Uterus (tissue), 4 donors: ENCODE measurements around the gene LDLRAD2. TPM values are rescaled to one million over a fixed set of nuclear protein-coding genes. Genes with fewer than 3 reads are reported as not detected.

Experiments
- DNase-seq, 2 donors: peaks; one replicate each; pipeline ENCODE4 v3.0.0-alpha.2; 2019 to 2020
- H3K27ac ChIP-seq, 2 donors: fragments of 200-600 bp; sonication (generic); 1 replicate in 1 of 2; 2 replicates in 1 of 2; pipeline ENCODE4 v1.5.1; 2016 to 2018
- H3K27me3 ChIP-seq, 2 donors: fragments of 200-600 bp; sonication (generic); one replicate each; pipeline ENCODE4 v1.5.1; 2018 to 2019; ENCODE audit warnings: control low read depth in 1 of 2
- H3K36me3 ChIP-seq, 2 donors: fragments of 200-600 bp; sonication (generic); one replicate each; pipeline ENCODE4 v1.5.1; 2019; ENCODE audit warnings: control low read depth in 1 of 2
- H3K4me1 ChIP-seq, 2 donors: fragments of 200-600 bp; sonication (generic); one replicate each; pipeline ENCODE4 v1.5.1; 2018 to 2019; ENCODE audit warnings: control low read depth in 1 of 2
- H3K4me3 ChIP-seq, 2 donors: fragments of 200-600 bp; sonication (generic); 1 replicate in 1 of 2; 2 replicates in 1 of 2; pipeline ENCODE4 v1.5.1; 2018 to 2019; ENCODE audit warnings: mild to moderate bottlenecking in 1 of 2
- H3K9me3 ChIP-seq, 2 donors: fragments of 200-600 bp; sonication (generic); one replicate each; pipeline ENCODE4 v1.5.1; 2019; ENCODE audit warnings: control low read depth in 1 of 2
- POLR2A ChIP-seq, 2 donors: fragments of 450-650 bp; IDR thresholded peaks; one replicate each; pipeline ENCODE4 v1.6.1; 2016; ENCODE audit warnings: antibody characterized with exemption in 2 of 2, mild to moderate bottlenecking in 1 of 2, moderate library complexity in 1 of 2
- intact Hi-C: fragments of 100-400 bp; cut with DNase I; formaldehyde crosslinking; loops from one replicate; pipeline ENCODE4 v1.15.1; 2023; ENCODE audit warnings: low total_unique reads
- total RNA-seq, 4 donors: library from RNA; depleted of rRNA in 3 of 4; stranded (reverse); fragments of >200 nt in 3 of 4; gene quantifications; one replicate each; pipeline versions ENCODE4 v1.1.0 to v1.2.4, GENCODE V29; 2014 to 2023
- TF ChIP-seq, protein P1 (sequence below), 4 experiments: fragments of 200-600 bp in 2 of 4; fragments of 450-650 bp in 2 of 4; sonication (generic) in 2 of 4; IDR thresholded peaks; one replicate each; pipeline ENCODE4 v1.5.1; 2016 to 2019; ENCODE audit warnings: antibody characterized with exemption in 4 of 4, mild to moderate bottlenecking in 2 of 4, moderate library complexity in 1 of 4
- donor health status: DM: yes; HTN: yes; CAD: no.

The LDLRAD2 gene
- total RNA-seq, 4 donors from 2014 or later, result 0.48 TPM; not detected in 3

DNA sequence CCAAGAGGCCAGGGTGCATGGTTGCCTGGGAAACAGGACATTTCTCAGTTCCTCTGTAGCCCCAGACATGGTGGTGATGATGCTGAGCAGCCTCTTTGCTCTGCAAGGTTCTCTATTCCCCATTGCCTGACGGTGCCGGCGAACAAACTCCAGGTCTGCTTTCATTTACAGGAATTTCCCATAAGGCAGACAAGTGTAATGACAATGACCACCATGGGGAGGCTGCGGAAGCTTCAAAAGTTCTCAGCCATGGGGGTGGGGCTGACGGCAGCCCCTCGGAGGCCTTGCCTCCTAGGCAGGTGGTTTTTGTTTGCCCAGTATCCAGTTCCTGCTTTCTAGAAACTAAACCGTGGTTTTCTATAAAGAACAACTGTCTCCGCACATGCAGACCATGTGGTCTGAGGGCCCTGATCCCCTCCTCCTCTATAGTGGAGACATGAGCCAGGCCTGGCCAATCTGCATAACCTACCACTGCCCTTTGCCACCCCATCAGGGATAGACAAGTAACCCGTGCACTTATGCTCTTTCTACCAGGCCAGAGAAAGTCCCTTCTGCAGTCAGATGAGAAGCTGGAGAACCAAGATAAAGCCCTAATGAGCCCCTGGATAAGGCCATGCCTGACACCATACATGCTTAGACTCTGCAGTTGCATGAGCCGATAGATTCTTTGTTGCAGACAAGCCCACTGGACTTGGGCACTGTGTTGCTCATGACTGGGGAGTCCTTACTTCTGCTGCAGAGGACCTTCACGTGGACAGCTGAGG lies 54.1 kb downstream of the LDLRAD2 start:
- no peak for DNase-seq
- Histone ChIP-seq H3K27me3 (no peaks in the 10 kb centered on the region), H3K4me3 (no peak overlapping the region), H3K36me3 (no peaks in the 10 kb centered on the region), H3K9me3 (no peaks in the 10 kb centered on the region), H3K4me1 (peaks cover 0 to 7% of the 10 kb centered on the region in 2 donors), H3K27ac (no peak overlapping the region)
- intact Hi-C loops, result loop anchor here (10.0 kb wide), 1 partner anchor 99 kb away; no protein-coding TSS in a partner anchor
- TF ChIP-seq, protein P1, sequence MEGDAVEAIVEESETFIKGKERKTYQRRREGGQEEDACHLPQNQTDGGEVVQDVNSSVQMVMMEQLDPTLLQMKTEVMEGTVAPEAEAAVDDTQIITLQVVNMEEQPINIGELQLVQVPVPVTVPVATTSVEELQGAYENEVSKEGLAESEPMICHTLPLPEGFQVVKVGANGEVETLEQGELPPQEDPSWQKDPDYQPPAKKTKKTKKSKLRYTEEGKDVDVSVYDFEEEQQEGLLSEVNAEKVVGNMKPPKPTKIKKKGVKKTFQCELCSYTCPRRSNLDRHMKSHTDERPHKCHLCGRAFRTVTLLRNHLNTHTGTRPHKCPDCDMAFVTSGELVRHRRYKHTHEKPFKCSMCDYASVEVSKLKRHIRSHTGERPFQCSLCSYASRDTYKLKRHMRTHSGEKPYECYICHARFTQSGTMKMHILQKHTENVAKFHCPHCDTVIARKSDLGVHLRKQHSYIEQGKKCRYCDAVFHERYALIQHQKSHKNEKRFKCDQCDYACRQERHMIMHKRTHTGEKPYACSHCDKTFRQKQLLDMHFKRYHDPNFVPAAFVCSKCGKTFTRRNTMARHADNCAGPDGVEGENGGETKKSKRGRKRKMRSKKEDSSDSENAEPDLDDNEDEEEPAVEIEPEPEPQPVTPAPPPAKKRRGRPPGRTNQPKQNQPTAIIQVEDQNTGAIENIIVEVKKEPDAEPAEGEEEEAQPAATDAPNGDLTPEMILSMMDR (IDR thresholded peaks at IDR 0.05), result no peak
- no peak for TF ChIP-seq POLR2A (IDR thresholded peaks at IDR 0.05)

- Histone ChIP-seq H3K9me3 (no peaks in the 10 kb centered on the region), H3K4me3 (no peak overlapping the region), H3K4me1 (peaks cover 0 to 7% of the 10 kb centered on the region in 2 donors), H3K27ac (no peak overlapping the region), H3K27me3 (no peaks in the 10 kb centered on the region), H3K36me3 (no peaks in the 10 kb centered on the region)
- TF ChIP-seq POLR2A (IDR thresholded peaks at IDR 0.05), result no peak
- TF ChIP-seq, protein P1 (IDR thresholded peaks at IDR 0.05), result no peak
- no peak for DNase-seq
- intact Hi-C loops, result loop anchor here (10.0 kb wide), 1 partner anchor 98 kb away; no protein-coding TSS in a partner anchor
Observed at GRCh38 chr1:21866707-21867043, 54.6 kb downstream of the LDLRAD2 start.

- DNase-seq, result no peak
- intact Hi-C loops, result loop anchor here (10.0 kb wide), 1 partner anchor 97 kb away; no protein-coding TSS in a partner anchor
- Histone ChIP-seq H3K36me3 (no peaks in the 10 kb centered on the region), H3K4me1 (peaks cover 0 to 7% of the 10 kb centered on the region in 2 donors), H3K27me3 (no peaks in the 10 kb centered on the region), H3K27ac (no peak overlapping the region), H3K4me3 (no peak overlapping the region), H3K9me3 (no peaks in the 10 kb centered on the region)
- TF ChIP-seq POLR2A (IDR thresholded peaks at IDR 0.05), result no peak
- TF ChIP-seq, protein P1 (IDR thresholded peaks at IDR 0.05), result no peak
Observed at GRCh38 chr1:21867451-21867996, 55.5 kb downstream of the LDLRAD2 start.

DNA sequence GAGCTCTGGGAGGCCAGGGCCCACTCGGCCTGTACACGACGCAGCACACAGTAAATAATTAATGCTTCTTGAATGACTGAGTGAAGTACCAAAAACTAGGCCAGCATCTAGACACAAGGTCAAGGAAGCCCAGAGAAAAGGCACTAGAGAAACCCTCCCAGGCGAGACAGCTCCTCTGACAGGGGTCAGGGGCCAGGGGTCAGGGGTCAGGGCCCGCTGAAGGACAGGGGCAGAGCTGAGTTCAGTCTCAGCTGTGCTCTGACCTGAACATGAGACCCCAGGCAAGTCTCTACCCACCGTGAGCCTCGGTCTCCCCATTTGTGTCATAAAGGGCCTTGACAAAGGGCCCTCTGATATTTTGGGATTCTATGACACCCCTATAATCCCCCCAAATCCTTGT lies 56.4 kb downstream of the LDLRAD2 start:
- H3K27me3 ChIP-seq, result no peaks in the 10 kb centered on the region
- TF ChIP-seq, protein P1 (IDR thresholded peaks at IDR 0.05), result no peak
- TF ChIP-seq POLR2A (IDR thresholded peaks at IDR 0.05), result no peak
- H3K4me3 ChIP-seq, result no peak overlapping the region
- no peaks in the 10 kb centered on the region for H3K36me3 ChIP-seq
- H3K9me3 ChIP-seq, result no peaks in the 10 kb centered on the region
- H3K27ac ChIP-seq, result peak overlapping the region in 1 of 2 donors; percentile 17
- intact Hi-C loops, result loop anchor here (10.0 kb wide), 1 partner anchor 96 kb away; no protein-coding TSS in a partner anchor
- no peak for DNase-seq
- peaks cover 0 to 7% of the 10 kb centered on the region in 2 donors for H3K4me1 ChIP-seq

DNA sequence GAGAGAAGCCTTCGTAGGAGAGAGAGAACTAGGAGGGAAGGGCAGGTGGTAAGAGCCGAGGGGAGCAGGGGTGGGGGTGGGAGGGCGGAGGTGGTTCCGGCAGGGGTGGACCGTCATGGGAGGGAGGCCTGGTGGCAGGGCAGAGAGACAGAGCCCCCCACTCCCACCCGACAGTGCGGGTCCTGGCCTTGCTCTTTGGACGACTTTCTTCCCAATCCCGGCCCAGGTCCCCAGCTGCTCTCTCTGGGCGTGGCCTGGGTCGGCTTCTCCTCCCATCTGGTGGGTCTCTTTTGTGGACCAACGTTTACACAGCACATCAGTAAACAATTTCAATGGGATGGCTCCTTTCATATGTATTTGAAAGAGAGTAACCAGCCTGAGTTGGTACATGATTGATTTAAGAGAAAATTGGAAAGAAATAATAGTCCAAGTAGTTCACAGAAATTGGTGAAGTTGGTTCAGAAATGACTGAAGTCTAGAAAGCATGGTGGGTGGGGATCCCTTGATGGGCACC lies 56.9 kb downstream of the LDLRAD2 start:
- no peaks in the 10 kb centered on the region for H3K36me3 ChIP-seq
- H3K27ac ChIP-seq, result peak overlapping the region; percentile 68 to 77
- intact Hi-C loops, result loop anchor here (10.0 kb wide), 1 partner anchor 96 kb away; no protein-coding TSS in a partner anchor
- no peak for TF ChIP-seq POLR2A (IDR thresholded peaks at IDR 0.05)
- TF ChIP-seq, protein P1 (IDR thresholded peaks at IDR 0.05), result no peak
- H3K9me3 ChIP-seq, result no peaks in the 10 kb centered on the region
- H3K27me3 ChIP-seq, result no peaks in the 10 kb centered on the region
- H3K4me1 ChIP-seq, result peaks cover 0 to 7% of the 10 kb centered on the region in 2 donors
- no peak overlapping the region for H3K4me3 ChIP-seq
- no peak for DNase-seq
